GM18520 (cell line): ENCODE results near the gene FUT3.

Experiments
- ATAC-seq: cut with Tn5 transposase; IDR thresholded peaks from one replicate; pipeline ENCODE4 v1.9.1; 2021; ENCODE audit not compliant: unreplicated experiment

Gene FUT3

DNA sequence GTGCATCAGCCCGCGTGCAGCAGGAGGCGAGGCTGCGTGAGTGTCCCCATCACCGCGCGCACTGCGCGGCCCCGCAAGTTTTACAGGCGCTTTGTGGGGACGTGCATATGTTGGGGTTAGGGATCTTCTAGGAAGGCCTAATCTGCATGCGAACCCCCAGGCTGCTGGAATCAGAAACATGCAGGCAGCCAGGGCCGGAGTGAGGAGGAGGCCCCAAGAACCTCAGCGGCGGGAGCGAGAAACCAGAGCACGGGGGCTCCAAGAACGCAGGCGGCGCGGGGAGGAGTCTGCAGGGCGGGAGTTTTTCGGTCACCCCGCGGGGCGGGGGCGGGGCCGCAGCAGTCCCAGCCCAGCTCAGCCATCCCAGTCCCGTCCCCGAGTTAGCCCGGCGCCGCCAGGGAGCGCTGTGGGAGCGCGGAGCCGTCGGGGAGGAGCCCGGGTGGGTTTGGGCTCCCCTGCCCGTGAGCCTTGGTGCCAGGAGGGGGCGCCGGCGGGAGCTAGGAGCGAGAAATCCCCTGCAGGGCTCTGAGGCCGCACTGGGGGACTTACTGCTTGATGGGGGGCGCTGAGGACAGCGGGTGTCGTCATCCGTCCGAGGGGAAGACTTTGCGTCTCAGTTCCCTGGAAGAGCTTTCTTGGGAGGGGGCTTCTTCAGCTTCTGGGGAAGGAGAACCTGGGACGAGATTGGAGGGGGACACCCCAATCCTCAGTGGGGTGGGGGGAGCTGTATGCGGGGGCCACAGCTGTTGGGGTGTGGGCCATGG, 47.3 kb downstream of the FUT3 start:
- ATAC-seq: no peak

DNA sequence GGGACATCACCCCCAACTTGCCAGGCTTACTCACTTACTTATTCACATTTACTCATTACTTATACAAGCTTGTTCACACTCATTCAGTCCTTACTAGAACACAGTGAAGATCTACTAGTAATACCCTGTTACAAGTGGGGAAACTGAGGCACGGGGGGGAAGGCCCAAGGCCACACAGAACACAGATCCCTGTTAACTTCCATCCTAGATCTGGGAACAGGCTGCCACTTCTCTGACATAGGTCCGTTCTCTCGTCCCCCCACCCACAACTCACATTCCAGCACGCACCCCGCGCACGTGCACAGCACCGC, 47.9 kb downstream of the FUT3 start:
- ATAC-seq: no peak

DNA sequence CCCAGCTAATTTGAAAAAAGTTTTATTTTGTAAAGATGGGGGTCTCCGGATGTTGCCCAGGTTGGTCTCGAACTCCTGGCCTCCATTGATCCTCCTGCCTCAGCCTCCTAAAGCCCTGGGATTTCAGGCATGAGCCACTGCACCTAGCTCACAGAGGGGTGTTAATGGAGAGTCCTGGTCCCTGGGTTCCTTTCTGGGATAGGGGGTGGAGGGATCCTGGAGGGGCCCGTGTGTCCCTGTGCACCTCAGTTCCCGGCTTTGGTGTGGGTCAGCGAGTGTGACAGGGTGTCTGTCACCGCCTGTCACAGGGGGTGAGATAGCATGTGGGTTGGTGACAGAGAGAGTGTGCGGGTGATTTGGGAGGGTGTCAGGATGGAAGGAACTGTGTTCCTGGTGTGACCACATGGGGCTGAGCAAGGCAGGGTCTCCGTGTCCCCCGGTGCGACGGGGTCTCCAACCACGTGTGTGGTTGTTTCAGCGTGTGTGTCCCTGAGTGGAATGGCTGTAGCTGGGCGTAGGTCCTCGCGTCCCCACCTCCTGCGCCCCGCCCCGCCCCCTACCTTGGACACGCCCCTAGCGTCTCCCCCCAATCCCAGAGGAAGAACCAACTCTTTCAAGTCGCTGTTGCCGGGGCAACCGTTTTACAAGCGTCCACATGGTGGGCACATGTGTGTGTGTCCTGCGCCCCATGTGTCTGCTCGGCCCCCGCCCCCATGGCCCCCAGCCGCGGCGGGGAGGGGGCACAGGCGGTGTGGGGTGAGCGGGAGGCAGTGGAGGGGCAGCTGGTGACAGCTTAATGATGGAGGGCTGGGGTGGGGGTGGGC, 49.2 kb downstream of the FUT3 start:
- ATAC-seq: no peak

DNA sequence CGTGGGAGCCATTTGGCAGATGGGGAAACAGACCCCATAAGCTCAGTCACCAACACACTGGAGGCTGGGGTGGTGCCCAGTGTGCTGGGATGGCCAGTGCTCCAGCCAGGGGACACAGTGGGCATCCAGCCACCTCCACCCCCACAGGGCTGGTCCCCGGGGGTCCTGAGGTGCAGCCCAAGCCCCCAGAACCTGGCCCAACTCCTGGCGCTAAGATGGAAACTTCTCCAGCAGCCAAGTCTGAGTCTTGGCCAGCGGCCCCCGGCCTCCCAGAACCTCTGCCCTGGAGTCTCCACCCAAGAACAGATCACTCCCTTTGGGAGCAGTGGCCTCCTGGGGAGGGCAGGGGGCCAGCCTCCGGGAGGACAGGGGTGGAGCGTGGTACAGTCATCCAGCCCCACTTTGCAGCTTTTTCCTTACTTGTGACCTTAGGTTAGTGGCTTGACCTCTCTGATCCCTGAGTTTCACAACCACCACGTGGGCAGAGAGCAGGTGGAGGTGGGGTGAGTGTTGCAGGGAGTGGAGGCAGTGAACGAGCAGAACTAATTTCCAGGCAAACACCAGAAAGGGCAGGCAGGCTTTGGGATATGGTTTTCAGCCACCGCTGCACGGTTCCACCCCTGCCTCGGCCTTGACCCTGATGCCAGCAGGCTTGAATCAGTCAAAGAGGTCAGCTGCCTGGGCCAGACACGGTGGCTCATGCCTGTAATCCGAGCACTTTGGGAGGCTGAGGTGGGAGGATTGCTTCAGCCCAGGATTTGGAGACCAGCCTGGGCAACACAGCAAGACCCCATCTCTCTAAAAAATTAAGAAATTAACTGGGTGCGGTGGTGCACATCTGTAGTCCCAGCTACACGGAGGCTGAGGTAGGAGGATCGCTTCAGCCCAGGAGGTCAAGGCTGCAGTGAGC, 50.6 kb downstream of the FUT3 start:
- ATAC-seq: no peak

DNA sequence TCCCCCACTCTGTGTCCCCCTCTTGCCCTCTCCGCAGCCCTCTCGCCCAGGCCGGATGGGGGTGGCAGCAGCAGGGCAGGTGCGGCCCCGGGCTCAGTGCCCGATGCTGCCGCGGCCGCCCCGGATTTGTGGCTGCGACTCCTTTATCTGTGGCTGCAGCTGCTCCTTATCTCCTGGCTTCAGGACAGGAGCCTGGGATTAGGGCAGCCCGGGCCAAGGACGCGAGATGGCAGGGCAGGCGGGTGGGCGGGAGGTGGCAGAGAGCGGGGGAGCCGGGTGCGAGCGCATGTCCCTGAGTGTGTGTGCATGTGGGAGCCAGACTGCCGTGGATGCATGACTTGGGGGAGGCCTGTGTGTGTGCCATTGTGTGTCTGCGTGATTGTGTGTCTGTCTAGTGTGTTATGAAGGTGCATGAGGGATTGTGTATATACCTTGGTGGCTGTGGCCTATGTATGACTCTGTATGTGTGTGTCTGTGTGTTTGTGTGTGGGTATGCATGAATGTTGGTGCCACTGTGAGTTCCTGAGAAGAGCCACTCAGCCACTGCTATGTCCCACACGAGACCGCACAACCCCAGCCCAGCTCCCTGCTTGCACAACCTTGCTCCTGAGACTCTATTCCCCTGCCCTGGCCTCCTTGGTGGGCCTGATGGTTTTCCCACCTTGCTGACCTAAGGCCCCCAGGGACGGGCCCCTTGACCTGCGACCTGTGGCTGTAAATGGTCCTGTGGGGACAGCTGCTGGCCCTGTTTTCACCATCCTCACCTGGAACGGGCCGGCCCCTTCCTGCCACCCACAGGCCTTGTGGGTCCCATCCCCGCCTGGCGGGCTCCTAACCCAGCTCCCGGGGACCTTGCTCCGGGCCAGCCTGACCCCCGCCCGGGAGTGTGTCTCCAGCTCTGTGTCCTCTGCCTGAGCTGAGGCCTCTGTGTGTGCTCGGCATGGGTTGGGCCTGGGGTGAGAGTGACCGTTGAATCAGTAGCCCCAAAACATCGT, 51.7 kb downstream of the FUT3 start:
- ATAC-seq: no peak

DNA sequence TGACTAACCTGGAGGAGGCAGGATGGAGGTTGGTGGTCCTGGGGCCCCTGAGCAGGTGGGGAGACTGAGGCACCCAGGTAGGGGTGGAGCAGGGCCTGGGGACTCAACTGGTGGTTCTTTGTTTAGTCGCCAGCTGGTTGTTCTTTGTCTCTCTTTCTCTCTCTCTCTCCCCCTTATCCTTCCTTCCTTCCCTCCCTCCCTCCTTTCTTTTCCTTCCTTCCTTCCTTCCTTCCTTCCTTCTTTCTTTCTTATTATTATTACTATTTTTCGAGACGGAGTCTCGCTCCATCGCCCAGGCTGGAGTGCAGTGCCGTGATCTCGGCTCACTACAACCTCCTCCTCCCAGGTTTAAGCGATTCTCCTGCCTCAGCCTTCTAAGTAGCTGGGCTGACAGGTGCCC, 53.0 kb downstream of the FUT3 start:
- no peak for ATAC-seq

DNA sequence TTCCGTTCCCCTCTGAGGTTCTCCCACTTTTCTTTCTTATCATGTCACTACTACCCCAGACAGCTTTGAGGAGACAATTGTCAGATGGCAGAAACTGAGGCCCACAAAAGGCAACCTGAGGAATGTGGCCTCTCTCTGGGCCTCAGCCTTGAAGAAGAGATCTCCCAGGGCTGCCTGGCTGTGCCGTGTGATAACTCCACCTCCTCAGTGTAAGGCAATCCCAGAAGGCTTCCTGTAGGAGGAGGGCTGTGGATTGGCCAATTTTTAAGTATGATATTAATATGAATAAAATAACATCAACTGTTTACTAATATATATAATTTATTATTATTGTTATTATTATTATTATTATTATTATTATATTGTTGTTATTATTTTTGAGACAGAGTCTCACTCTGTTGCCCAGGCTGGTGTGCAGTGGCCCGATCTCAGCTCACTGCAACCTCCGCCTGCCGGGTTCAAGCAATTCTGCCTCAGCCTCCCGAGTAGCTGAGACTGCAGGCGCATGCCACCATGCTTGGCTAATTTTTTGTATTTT, 55.8 kb downstream of the FUT3 start:
- no peak for ATAC-seq

DNA sequence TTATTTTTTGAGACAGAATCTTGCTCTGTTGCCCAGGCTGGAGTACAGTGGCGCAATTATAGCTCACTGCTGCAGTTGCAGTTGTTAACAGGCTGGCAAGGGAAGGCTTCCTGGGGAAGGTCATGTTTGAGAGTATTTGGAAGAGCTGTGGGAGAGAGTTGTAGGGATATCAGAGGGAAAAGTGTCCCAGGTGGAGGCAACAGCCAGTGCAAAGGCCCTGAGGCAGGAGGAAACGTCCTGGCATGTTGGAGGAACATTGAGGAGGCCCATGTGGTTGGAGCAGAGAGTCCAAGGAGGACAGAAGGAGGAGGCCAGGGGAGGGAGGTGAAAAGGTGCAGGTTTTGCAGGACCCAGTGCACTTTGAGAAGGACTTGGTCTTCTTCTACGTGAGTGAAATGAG, 58.1 kb downstream of the FUT3 start:
- ATAC-seq: no peak
